Jurkat, Clone E6-1 (cell line): ENCODE data around the gene CRBN.
A peak's percentile ranks its signal among the peaks of the same experiment; 100 is the strongest.

Experiments used
- DNase-seq: peaks from one replicate; pipeline ENCODE4 v3.0.0-alpha.2; 2011; ENCODE audit warnings: low read depth, low spot score
- H3K4me3 ChIP-seq: 2 replicates; pipeline ENCODE4 v1.5.1; 2011; ENCODE audit warnings: mild to moderate bottlenecking, low read length, control low read depth, moderate library complexity

The CRBN gene

DNA sequence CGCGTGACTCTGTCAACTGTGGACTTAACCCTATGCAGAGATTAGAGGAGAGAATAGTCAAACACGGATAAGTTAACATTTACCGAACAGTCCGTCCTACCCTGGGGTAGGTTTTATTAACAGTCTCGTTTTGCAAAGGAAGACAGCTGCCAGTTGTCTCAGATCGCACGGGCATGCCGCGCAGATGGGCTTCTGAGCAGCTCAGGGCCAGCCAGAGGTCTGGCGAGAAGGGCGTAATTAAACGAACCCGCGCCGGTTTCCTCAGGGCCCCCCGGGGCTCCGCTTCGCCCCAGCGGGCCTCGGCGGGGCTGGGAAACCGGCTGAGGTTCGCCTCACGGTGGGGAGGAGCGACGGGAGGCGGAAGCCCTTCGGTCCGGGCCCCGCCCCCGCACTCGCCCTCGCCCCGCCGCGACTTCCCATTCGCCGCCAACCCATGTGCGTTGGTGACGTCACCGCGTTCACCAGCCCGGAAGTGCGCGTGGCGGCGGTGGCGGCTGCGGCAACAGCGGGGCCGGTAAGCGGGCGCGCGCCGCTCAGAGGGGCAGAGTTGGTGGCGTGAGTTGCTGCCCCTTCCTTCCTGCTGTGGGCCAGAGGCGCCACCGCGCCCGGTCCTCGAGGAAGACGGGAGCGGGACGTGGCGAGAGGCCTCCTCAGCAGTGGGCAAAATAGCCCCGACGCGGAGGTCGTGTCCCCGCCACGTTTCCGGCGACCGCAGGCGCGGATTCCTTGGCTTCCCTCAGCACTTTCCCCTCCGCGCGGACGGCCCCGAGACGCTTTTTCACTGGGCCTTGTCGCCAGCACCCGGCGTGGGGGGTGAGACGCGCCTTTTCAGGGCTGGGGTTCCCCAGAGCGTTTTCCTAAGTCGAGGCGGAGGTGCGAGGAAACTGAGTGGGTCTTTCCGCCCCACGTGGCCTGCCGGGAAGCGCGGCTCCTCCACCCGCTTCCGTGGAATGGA lies 52.7 kb downstream of the CRBN start, which contains the start of gene TRNT1:
TRNT1 (plus strand) TSS at position 464 of the 955 bp plus-strand sequence. CDS start 2,101 bp downstream, outside the sequence.
- peak; percentile 82 for DNase-seq
- peak within 1 kb of the TSS; percentile 91 for H3K4me3 ChIP-seq

DNA sequence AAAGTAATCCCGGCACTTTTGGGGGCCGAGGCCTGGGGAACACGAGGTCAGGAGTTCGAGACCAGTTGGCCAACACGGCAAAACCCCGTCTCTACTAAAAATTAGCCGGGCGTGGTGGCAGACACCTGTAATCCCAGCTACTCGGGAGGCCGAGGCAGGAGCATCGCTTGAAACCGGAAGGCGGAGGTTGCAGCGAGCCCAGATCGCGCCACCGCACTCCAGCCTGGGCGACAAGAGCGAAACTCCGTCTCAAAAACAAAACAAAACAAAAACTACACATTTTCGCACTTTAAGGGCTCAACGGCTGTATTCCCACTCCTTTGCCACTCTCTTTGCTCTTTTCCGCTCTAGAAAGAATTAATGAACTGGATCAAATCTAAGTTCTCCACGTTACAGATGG lies 53.5 kb downstream of the CRBN start:
- H3K4me3 ChIP-seq: peak overlapping the region; percentile 91
- DNase-seq: no peak

DNA sequence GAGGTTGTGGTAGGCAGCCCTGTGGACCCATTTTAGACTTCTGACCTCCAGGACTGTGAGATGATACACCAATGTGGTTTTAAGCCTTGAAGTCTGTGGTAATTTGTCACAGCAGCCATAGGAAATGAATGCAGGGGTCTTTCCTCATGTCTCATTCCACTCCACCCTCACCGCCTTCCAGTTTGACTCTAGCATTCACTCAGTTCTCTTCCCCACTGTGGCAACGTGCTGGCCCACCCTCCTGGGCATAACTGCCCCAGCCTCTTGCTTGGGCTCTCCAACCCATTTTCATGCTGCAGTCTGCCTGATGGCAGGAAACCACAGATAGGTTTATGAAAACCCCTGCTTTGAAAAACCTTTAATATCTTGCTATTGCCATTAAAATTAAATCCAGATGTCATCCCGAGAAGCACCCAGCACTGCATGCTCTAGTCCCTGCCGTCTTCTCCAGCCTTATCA lies 60.1 kb downstream of the CRBN start:
- no peak for DNase-seq
- H3K4me3 ChIP-seq: no peak overlapping the region

DNA sequence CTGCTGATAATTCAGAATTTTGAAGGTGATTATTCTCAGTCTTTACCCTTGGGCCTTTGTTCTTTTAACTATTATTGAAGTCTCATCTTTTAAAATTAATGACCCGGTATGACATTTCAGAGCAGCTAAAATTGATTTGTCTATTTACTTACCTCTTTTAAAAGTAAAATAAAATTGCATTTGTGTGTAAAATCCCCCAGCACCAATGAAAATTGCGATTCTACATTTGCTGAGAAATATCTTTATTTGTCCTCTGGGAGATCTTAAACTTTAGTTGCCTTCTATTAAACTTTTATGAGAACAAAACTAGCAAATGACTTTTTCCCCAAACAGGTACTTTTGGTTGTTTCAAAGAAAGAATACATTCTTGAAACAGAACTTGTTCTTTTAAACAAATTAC lies 61.8 kb downstream of the CRBN start:
- no peak for DNase-seq
- H3K4me3 ChIP-seq: no peak overlapping the region

DNA sequence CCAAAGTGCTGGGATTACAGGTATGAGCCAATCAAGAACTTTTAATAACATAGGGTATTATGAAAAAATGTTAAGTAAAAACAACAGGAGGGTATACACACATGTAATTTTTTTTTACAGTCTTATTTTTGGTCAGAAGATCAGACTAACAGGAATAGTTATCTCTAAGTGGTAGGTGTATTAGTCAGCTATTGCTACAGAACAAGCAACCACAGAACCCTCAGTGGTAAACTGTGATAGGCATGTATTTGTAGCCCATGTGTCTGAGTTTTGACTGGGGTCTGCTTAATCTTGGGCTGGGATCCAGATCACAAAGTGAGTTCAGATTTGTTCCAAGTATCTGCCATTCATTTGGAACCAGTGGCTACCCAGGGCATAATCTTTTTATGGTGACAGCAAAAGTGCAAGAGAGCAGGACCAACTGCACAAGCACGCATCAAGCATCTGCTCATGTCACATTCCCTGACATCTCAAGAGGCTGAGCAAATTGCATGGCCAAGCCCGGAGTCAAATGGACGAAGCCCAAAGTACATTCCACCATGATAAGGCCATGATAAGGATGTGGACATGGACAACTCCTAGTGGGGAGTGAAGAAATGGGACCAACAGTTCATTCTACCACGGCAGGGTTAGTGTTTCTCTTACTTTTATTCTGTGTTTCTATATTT lies 66.3 kb downstream of the CRBN start:
- H3K4me3 ChIP-seq: no peak overlapping the region
- DNase-seq: no peak

DNA sequence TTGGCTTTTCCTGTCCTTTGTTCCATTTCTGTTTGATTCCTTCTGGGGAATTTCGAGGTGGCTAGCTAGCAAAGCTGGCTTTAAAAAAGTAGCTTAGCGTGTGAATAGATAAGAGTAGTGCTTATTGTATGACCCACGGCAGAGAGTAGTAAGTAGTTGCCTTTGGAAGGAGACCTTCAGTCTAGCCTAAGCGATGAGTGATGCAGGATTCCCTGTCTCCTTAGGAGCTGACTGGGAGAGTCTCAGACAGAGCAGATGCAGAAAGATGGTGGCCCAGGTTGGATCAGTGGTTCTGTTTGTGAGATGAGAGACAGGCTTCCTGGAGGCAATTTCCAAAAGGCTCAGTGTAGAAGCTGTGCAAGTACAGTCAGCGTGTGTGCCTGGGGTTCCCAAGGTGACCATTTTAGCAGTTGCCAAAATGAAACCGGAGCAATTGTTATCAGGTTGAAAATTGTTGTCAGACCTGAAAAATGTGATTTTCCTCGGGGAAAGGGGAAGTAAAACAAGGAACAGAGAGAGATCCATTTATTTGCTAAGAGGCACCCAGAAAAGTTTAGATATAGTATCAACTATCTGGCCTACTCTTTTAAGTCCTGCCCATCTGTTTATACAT lies 68.6 kb downstream of the CRBN start:
- no peak for DNase-seq
- H3K4me3 ChIP-seq: no peak overlapping the region

DNA sequence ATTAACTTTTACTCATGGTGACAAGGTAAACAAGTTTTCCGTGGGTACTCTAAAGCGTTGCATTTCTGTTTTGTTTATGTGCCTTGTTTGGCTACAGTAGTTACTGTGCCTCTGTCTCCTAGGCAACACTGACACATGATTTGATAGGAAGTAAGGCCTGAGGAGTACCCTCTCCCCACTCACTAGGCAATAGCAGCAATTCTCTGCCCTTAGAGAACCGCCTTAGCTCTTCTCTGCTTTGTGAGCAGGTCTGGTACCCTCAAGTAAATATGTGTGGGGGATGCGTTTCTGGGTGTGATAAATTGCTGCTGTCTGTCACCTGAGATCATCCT lies 69.2 kb downstream of the CRBN start, which contains the start of gene IL5RA:
IL5RA (minus strand) TSS at position 76 of the 332 bp plus-strand sequence. CDS start 5,390 bp downstream, outside the sequence.
- no peak for DNase-seq
- H3K4me3 ChIP-seq: no peak within 1 kb of the TSS

DNA sequence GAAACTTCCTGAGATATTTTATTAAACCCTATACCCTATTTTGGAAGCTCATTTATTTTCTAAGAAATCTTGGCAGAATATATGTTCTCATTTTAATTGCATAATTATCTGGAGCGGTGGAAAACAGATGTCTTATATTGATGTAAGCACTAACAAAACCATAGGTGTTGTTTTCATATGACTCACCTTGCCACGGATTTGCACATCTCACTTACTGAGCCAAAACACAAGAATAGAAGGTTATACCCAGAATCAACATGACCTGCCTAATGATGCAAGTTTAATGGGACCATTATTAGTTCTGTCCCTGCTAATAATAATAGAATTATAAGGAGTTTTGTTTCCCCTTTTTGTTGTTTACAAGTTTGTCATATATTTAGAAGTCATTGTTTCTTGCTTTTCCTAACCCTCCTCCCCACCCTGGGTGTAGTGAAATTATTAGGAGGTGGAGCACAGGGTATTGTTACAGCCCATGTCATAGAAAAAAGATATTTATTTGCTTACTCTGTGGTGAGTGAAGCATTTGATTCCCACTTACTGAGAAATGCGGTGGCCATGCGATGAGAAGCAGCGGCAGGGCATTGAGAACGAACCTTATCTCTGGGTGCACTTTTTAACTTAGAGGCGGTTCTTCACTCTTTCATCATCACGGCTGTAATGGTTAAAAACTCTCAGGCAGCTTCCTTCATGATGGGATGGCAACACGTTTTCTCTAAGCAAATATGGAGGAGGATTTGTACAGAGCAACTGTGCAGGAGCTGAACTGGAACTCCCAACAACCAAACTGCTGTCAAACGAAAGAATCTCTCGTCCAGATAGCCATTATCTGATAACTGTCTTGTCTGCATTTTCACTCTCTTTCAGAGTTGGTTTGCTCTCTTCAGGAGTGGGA lies 69.8 kb downstream of the CRBN start:
- no peak overlapping the region for H3K4me3 ChIP-seq
- DNase-seq: no peak

DNA sequence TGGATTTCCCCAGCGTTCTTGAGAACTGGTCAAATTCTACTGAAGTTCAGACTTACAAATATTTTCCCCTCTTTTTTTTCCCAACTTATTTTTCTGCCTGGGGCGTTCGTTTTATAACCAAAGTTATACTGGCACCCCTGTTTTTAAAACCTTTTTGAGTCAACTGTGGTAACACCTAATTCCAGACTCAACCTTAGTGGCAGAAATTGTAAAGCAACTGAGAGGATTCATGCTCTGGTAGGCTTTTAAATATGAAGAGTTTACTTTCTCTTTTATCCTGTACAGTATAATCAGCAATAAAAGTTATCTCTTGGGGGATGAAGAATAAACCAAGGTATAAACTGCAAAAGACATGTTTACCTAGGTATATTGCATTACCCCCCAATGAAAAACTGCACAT lies 71.6 kb downstream of the CRBN start:
- no peak for DNase-seq
- H3K4me3 ChIP-seq: no peak overlapping the region

DNA sequence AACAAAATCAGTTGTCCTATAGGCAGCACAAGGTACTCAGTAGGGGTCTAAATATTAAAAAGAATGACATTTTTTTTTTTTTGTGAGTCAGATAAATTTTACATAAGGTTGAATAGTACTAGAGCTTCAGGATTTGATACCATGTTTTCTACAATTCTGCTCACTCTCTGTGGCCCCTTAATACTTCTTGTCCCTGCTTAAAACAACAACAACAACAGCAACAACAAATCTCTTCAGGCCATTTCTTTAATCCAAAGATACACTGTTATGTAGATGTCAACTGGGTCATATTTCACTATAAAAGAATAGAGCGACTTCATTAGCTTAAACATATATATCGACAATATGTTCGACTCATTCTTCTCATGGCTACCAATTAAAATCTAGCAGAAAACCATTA lies 72.3 kb downstream of the CRBN start:
- no peak overlapping the region for H3K4me3 ChIP-seq
- DNase-seq: no peak

DNA sequence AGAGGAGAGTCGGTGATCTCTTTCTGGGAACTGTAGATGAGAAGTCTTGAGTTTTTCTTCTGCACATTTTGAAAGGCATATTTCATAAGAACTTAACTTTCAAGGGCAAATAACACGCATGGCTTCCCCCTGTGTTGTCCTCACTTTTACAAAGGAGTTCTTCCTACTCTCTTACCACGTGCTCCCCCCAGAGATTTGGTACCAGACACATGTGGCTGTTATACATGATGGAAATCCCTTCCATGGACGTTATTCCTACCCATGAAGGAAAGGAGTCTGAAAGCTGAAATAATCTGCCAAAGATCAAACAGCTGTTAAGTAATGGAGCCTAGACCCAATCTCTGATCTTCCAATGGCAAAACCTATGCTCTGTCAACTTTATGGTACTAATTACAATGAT lies 73.7 kb downstream of the CRBN start:
- H3K4me3 ChIP-seq: no peak overlapping the region
- DNase-seq: no peak

DNA sequence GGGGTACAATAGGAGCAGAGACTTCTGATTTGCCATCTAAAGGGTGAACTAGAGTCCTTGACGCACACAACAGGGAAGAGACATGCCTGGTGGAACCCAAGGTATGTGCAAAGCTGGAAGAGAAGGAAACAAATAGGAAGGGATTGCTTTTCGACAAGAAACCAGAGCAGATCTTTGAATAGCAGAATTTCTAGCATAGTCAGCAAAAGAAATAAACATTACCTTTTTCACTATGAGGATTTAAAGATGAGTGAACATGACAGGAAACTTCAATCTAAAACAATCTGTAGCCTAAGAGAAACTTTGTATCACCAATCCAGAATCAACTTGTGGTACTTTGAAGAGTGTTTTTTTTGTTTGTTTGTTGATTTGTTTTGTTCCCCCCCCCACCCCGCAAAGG lies 74.2 kb downstream of the CRBN start:
- DNase-seq: no peak
- H3K4me3 ChIP-seq: no peak overlapping the region

DNA sequence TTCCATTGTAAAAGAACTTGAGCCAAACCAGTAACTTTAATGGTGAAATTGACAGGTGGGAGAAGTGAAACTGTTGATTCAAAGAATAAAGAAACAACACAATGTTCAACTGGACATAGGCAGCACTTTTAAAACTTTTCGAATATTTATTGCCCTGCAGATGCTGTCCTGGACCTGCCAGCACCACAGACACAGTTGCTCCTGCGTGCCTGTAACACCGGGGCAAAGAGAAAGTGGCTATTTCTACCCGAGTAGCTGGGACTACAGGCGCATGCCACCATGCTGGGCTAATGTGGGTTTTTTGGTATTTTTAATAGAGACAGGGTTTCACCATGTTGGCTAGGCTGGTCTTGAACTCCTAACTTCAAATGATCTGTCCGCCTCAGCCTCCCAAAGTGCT lies 76.7 kb downstream of the CRBN start:
- H3K4me3 ChIP-seq: no peak overlapping the region
- DNase-seq: no peak

DNA sequence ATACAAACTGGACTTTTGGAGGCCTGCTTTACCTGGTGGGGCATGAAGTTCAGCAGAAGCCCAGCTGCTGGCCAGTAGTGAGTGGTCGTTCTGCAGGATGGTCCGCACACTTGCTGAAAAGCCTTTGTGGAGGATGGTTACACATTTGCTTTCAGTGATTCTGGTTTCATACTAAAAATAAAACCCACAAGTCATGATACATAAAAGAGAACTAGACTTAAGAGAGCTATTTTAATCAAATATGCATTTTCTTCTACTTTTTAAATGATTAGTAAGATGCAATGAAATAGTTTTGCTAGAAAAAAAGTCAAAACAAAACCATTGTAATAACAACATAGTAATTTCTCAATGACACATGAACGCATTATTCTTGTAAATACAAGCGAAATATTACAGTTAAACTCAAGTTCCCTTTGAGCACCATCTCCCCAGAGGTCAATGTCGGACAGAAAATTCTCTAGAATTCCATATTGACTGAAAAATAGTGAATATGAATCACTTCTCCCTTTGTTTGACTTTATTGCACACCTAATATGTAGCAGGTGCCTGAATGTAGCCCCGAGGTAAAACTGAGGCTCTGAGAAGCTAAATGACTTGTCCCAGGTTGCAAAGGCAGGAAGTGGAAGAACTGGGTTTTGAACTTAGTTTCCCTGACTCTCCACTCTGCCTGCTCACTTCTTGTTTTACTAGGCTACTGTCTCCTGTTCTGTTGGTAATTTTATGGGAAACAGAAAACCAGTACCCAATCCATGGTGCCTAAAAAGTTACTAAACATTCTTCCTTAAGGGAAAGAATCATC lies 77.6 kb downstream of the CRBN start:
- no peak for DNase-seq
- H3K4me3 ChIP-seq: no peak overlapping the region
